Measurements from ENCODE around the gene RGL1. TPM values are rescaled to one million over a fixed set of nuclear protein-coding genes. Genes with fewer than 3 reads are reported as not detected.

The RGL1 gene
- total RNA-seq, 4 donors from 2014 or later = 11.6 to 22.5 (median 15.0) TPM

GRCh38 chr1:183831311-183831710, 26.4 kb downstream of the RGL1 start:
- H3K4me3 ChIP-seq (ENCODE audit: low read depth, poor library complexity, severe bottlenecking) = no peak overlapping the region
- no peak for DNase-seq (ENCODE audit: low spot score in 2 of 2)
- intact Hi-C loops (cut with DNase I; ENCODE audit: low total_unique reads) = no loop called here
- TF ChIP-seq POLR2A (IDR thresholded peaks at IDR 0.05) = no peak
- TF ChIP-seq CTCF (IDR thresholded peaks at IDR 0.05) = no peak

- no peak overlapping the region for H3K4me3 ChIP-seq (ENCODE audit: low read depth, poor library complexity, severe bottlenecking)
- intact Hi-C loops (cut with DNase I; ENCODE audit: low total_unique reads) = no loop called here
- DNase-seq (ENCODE audit: low spot score in 2 of 2) = no peak
- TF ChIP-seq CTCF (IDR thresholded peaks at IDR 0.05) (no peak), POLR2A (IDR thresholded peaks at IDR 0.05) (no peak)
These were observed 27.5 kb downstream of the RGL1 start for GRCh38 chr1:183832459-183832858.

GRCh38 chr1:183834568-183834967, 29.6 kb downstream of the RGL1 start:
- intact Hi-C loops (cut with DNase I; ENCODE audit: low total_unique reads) = no loop called here
- no peak for TF ChIP-seq POLR2A (IDR thresholded peaks at IDR 0.05)
- no peak for TF ChIP-seq CTCF (IDR thresholded peaks at IDR 0.05)
- no peak overlapping the region for H3K4me3 ChIP-seq (ENCODE audit: low read depth, poor library complexity, severe bottlenecking)
- no peak for DNase-seq (ENCODE audit: low spot score in 2 of 2)
- WGBS, 2 donors = 62 to 67% methylated on average over 3 of the region's 3 CpGs

DNA sequence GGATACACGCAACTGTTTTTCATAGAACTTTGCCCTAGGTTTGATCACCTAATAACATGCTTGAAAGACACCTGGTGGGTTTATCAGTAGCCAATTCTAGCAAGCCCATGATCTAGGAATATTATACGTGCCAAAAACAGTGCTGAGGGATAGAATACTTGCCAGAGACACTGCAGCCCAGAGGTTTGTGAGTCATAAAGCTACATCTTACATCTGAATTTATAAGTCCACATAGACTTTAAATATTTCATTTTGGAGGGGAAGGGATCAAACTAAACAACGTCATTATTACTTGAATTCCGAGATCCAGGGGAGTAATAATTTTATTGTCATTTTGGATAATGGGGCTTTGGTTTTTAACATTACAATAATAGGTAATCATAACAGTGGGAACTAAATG, 31.7 kb downstream of the RGL1 start:
- no peak for DNase-seq (ENCODE audit: low spot score in 2 of 2)
- 79 to 84% methylated on average over 4 of the region's 4 CpGs for WGBS, 2 donors
- no peak overlapping the region for H3K4me3 ChIP-seq (ENCODE audit: low read depth, poor library complexity, severe bottlenecking)
- intact Hi-C loops (cut with DNase I; ENCODE audit: low total_unique reads) = no loop called here
- no peak for TF ChIP-seq CTCF (IDR thresholded peaks at IDR 0.05)
- no peak for TF ChIP-seq POLR2A (IDR thresholded peaks at IDR 0.05)

DNA sequence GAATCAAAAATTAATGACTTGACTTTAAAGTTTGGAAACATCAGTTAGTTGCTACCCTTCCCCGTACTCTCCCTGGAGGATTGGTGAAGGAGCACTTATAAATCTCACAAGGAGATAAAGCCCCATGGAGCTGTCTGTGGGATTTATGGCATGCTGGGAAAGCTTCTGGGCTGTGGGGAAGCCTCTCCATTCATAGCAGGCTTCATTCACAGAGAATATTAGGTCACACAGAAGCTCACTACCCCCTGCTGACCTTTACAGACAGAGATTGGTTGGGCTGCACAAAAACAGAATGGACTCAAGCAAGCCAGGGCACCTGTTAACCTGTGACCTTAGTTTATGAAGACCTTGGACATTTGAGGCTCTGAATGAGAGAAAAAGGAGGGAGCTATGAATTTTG, 32.1 kb downstream of the RGL1 start:
- intact Hi-C loops (cut with DNase I; ENCODE audit: low total_unique reads) = no loop called here
- DNase-seq (ENCODE audit: low spot score in 2 of 2) = no peak
- WGBS, 2 donors = 76 to 88% methylated on average over 1 of the region's 1 CpG
- TF ChIP-seq CTCF (IDR thresholded peaks at IDR 0.05) (no peak), POLR2A (IDR thresholded peaks at IDR 0.05) (no peak)
- H3K4me3 ChIP-seq (ENCODE audit: low read depth, poor library complexity, severe bottlenecking) = no peak overlapping the region

DNA sequence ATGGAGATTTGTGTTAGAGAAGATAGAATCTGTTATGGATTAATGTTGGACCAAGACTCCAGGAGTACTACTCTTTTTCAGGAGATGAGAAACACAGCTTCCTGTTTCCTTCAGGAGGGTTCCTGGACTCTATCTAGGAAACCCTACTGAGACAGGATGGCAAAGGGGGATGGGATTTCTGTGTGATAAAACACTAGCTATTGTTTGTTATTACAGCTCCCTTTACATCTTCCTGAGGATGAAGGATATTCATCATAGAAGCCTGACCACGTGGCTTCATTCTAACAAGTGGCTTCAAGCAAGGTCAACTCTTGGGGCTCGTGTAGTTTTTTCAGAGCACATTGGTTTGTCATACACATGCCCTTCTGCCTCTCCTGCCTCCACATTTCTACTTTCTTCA, 33.3 kb downstream of the RGL1 start:
- DNase-seq (ENCODE audit: low spot score in 2 of 2) = no peak
- no peak for TF ChIP-seq POLR2A (IDR thresholded peaks at IDR 0.05)
- TF ChIP-seq CTCF (IDR thresholded peaks at IDR 0.05) = no peak
- WGBS, 2 donors = 72 to 79% methylated on average over 2 of the region's 2 CpGs
- no peak overlapping the region for H3K4me3 ChIP-seq (ENCODE audit: low read depth, poor library complexity, severe bottlenecking)
- intact Hi-C loops (cut with DNase I; ENCODE audit: low total_unique reads) = no loop called here

All from lower leg skin (tissue), 4 donors.